COLO668 (cell line): ENCODE results near the gene ATP8A1.
"Not testable (repeated sequence)": the region's sequence is repeated elsewhere in the genome, so short reads cannot be mapped to it uniquely, and the experiment has no call there.

Experiments used
- DNase-seq: peaks from one replicate; lab custom pipeline; 2025; ENCODE audit not compliant: unreplicated experiment; lab: John Stamatoyannopoulos, UW

The ATP8A1 gene

DNA sequence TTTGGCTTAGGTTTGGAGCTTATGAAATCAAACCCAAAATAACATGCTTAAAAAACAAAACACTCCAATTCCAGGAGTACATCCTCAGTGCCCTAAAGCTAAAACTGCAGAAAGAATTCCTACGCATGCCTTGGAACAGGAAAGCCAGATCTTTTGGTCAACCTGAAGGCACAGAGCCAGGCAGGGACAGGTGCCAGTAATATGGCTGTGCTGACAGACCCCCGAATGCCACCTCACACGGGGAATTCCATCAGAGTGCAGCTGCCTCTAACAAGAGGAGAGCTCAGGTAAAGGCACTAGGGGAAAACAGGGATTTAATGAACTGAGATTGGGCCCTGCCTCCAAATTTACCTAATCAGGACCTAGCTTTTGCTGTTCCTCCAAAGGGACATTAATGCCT is 182.5 kb downstream of the ATP8A1 start:
- DNase-seq, result no peak

DNA sequence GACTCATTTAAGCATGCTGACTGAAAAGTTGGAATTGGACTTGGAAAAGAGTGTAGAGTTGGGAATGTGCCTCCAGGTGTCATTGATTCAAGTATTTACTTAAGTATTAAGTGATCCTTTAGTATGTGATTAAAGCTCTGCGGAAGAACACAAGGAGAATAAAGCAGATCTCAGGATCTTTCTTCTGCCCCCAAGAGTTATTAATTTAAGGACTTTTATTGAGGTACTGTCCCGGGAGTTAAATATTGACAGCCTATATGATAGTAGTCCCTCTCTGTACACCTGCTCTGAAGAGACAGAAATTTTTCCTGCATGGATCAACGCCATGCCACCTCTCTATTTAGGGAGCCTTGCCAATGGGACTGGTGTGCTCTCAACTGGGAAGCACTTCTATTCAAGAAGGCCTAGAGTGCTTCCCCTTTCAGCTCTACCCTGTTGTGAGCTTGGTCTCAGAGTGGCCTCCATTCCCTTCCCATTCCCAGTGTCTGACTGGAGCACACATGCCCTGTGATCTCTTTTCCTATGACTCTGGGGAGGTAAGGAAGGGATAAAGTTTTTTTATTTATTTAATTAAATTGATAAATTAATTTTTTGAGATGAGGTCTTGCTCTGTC is 183.7 kb downstream of the ATP8A1 start:
- no peak for DNase-seq

DNA sequence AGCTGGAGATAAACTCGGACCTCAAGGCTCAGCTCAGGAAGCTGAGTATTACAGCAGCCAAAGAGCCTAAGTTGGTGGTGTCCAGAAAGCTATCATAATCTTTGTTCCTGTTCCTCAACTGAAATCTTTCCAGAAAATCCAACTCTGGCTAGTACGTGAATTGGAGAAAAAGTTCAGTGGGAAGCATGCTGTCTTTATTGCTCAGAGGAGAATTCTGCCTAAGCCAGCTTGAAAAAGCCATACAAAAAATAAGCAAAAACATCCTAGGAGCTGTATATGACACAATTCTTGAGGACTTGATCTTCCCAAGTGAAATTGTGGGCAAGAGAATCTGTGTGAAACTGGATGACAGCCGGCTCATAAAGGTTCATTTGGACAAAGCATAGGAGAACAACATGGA is 185.0 kb downstream of the ATP8A1 start:
- no peak for DNase-seq

DNA sequence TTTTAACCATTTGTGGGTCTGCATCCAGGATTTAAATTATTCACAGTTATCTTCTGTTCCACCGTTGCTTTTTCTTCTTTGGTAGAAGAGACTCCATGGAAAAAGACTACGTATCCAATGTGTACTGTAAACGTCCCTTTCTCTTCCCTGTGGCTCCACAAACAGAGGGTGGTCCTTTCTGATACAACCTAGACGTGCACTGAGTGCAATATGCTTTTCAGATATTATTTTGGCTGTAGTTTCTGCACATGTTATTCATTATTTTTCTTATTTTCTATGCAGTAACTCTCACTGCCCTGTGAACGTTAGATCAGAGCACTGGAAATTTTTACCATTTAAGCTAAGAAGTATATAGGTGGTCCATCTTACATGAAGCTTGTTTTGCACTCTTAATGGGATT is 186.9 kb downstream of the ATP8A1 start:
- no peak for DNase-seq

DNA sequence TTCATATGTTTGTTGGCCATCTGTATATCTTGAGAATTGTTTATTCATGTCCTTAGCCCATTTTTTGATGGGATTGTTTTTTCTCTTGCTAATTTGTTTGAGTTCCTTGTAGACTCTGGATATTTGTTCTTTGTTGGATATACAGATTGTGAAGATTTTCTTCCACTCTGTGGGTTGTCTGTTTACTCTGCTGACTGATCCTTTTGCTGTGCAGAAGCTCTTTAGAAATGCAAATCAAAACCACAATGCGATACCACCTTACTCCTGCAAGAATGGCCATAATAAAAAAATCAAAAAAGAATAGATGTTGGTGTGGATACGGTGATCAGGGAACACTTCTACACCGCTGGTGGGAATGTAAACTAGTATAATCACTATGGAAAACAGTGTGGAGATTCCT is 189.1 kb downstream of the ATP8A1 start:
- not testable (repeated sequence) for DNase-seq

DNA sequence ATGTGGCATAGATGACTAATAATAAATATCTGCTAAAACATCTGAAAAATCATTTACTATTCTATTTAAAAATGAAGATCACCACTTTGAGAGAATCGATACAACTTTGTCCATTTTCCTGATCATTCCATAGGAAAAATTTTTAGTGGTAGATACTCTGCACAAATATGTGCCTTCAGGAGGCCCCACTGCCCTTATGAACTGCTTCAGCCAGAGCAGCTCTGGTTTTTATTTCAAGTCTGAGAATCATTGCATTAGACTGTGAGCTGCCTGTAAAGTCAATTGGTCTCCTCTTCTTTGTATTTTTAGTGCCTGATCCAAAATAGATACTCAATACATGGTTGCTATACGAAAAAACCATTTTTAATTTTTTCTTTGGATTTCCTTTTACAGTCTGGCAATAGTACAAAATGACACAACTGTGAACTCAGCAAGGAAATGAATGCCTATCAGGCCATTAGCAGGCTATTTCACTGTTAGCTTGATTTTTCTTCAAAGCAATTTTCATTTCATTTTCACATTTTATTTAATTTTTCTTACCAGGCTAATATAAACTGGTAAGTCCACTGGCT is 190.5 kb downstream of the ATP8A1 start:
- DNase-seq, result no peak

DNA sequence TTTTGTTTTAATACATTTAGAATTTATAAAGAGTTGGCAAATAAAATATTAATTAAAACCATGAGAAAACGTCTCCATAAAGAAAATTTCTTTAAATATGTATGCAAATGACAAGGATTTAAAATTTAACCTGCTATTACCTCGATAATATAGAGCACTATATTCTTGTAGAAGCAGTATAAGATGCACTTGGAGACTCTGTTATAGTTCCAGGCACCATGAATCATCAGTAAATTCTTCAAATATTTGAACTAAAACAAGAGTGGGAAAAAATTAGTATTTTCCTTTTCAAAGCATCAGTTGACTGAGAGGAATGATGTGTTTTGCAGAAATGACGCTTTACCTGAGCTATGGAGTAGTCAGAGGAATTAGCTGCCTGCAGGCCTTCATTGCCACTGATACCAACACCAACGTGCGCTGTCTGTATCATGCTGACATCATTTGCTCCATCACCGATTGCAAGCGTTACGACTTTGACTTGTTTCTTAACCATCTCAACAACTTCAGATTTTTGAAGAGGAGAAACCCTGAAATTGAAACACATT is 192.3 kb downstream of the ATP8A1 start:
- no peak for DNase-seq

DNA sequence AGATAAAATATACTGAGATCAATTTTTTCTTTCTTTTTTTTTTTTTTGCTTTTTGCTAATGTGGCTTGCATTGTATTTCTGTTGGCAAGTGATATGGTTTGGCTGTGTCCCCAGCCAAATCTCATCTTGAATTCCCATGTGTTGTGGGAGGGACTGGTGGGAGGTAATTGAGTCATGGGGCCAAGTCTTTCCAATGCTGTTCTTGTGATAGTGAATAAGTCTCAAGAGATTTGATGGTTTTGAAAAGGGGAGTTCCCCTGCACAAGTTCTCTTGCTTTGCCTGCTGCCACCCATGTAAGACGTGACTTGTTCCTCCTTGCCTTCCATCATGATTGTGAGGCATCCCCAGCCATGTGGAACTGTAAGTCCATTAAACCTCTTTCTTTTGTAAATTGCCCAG is 195.7 kb downstream of the ATP8A1 start:
- not testable (repeated sequence) for DNase-seq

DNA sequence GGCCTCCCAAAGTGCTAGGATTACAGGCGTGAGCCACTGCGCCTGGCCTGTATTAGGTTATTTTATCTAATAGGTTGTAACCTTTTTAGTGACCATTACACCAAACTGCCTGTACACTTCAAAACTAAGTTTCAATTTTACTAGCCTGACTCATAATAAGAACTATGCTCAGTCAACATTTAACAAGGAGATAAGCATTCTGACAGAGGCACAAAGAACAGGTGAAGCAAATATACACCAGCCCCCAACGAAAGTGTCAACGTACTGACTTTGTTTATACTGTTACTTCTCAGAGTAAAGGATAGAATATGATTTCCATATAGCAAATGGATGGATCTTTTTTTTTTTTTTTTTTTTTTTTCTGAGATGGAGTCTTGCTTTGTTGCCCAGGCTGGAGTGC is 196.9 kb downstream of the ATP8A1 start:
- no peak for DNase-seq

DNA sequence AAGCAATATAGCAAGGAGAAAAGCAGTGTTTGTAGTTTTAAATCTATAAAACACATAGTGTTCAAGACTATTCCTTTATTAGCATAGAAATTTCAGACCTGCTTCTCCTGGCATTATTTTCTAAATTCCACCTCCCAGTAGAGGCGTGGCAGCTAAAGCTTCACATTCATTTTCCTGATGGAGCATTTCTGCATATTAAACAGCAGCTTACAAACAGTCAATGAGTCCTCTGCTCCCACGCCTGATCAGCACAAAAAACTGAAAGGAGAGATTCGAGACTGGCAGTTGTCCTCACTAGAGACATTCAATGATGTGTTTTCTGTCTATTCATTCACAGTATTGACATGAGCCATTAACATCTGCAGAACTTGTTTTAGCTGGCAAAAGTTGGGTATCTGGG is 198.2 kb downstream of the ATP8A1 start:
- no peak for DNase-seq

DNA sequence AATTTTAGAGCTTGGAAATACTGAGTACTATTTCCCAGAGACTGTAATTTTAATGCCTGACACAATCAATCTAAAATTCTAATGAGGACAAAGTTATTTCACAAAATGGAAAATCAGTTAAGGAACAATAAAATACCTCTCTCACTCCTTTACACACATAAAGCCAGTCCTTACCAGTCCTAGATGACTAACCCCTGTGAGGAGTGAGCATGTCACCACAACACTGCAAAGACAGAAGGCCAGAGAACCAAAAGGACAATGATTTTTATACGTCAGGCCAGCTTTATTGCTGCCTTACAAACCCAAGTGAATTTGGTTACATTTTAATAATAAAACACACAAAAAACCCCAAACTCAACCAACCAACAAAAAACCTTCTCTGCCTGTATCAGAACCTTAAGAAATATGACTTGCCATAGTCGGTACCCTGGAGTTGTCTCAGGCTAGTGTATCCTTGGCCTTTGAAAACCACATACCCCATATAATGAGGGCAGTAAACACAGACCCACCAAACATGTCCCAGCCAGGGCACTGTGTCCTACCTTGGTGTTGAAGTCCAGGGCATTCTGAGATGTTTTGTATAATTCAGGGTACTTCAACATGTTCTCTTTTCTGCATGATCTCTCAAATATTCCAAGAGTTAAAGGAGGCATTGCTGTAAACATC is 202.0 kb downstream of the ATP8A1 start:
- DNase-seq, result no peak

DNA sequence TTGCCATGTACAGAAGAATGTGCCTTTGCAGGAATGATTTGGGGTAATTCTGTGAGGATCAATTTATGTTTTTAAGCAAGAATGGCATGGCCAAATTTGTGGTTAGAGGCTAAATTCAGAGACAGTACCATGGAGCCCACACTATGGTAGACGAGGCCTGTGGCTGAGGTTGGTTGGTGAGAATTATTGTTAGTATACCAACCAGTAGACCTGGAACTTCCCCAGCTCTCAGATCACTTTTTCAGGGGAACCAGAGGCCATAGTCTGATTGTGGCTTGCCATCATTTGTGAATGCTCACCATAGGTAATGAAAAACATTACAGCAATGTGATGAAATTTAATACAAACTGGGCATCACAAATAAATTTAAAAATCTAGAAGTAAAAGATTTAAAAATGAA is 203.3 kb downstream of the ATP8A1 start:
- no peak for DNase-seq

DNA sequence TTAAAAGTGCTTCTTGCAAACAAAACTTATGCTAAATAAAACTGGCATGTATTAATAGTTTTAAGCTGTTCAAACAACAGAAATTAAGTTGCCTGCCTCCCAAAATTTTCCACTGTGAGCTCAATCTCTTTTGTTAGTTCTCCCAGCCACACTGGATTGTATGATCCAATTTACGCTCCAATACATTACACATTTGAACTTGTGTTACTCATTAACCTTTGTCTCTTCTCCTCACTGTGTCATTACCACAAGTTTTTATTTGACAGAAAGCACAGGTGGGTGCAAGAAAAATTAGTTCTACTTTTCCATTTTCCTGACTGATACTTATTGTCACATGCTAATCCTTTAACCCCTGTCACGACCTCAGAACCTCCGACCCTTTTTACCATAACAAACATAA is 204.1 kb downstream of the ATP8A1 start:
- no peak for DNase-seq

DNA sequence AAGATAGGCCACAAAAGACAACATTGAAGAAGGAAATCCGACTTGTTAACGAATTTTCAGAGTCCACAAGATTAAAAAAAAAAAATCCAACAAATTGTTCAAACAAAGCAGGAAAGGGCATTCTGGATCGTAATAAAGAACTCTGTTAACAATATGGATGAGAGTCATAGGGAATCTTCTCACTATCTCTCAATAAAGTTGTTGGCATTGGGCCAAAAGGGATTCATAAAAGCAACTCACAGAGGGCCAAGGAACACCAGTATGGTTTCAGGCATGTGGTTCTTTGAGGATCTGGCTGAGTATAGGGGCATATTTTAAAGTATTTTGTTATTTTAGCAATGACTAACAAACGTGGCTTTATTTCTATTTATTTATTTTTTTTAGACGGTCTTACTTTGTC is 210.1 kb downstream of the ATP8A1 start:
- no peak for DNase-seq

DNA sequence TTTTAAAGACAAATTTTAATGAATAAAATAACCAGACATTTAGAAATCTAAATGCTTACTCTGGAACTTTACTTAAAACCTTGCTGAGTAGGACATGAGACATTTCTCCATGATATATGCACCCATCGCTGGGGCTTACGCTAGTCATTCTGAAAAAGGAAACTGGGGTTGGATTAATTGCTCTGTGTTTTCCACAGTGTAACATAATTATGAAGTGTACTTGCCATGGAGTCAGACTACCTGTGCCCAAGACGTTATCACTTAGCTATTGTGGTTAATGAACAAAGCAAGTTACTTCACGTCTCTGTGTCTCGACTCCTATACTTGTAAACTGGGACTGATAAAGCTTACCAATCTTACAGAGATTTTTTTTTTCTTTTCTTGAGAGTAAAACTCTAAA is 211.9 kb downstream of the ATP8A1 start:
- DNase-seq, result no peak

DNA sequence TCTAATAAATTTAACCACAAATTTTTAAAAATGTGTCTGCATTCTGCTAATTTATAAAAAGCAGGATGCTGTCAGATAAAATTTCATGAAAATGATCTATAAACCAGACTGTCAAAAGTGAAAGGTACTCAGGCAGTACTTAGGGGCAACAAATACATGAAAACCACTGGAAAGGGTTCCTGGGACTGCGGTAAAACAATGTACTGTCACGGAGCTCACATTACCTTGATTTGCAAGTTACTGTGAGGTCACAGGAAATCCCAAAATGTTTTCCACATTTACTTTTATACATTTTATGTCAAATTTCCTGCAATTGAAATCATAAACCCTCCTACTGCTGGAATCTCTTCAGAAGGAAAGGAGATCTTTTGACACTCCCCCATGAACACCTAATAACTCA is 214.3 kb downstream of the ATP8A1 start:
- no peak for DNase-seq

DNA sequence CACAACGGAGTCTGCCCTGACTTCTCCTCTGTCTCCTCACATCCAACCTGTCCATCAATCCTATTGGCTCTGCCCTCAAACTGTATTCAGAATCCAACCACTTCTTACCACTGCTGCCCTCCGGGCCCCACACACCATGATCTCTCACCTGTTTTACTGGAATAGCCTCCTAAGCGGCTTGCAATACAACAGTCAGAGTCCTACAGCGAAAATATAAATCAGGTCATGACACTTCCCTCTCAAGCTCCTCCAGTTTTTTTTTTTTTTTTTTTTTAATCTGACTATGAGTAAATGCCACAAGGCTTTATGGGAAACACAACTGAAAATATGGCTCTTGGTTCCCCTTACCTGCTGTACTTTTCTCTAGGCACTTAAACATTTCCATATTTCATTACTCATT is 216.8 kb downstream of the ATP8A1 start:
- no peak for DNase-seq

DNA sequence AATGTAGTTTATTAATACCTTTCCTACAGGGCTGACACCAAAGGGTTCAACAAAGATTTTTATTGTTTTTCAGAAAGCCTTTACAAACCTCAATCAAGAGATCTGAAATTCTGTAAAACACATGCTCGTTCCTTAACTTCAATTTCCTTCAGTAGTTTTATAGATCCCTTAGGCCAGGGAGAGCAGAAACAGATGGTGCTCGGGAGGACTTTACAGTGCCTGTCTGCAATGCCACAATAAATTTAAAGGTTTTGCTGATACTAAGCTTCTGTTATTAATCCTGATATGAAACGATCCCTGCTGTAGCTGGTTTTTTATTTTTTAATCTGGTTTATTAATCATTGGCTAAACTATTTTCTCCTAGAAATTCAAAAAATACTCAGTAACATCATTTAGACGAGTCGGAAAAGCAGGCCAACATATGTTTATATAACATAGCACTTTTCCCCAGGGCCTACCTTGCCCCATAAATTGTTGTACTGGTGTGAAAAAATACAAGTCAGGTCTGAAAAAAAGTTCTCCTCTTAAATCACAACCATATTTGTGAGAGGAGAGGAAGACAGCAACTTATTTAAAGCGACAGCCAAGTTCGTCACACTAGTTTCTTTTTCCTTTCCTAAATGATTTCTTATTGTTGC is 219.9 kb downstream of the ATP8A1 start:
- no peak for DNase-seq

DNA sequence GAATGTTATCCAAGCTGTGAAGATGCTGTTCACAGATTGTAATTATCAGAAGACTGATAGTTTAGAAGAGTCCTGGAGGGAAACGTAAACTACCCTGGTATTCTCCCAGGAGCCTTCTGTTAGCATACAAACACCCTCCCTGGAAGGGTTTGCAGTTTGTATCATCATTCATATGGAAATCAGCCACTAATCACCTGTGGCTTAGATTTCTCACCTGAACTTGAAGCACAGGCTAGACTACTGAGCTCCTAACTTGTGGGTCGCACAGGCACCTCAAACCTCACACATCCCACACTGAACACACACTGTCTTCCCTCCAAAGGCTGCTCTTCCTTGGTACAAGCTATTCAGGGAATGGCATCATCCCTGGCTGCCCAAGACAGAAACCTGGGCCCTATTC is 228.9 kb downstream of the ATP8A1 start:
- no peak for DNase-seq

DNA sequence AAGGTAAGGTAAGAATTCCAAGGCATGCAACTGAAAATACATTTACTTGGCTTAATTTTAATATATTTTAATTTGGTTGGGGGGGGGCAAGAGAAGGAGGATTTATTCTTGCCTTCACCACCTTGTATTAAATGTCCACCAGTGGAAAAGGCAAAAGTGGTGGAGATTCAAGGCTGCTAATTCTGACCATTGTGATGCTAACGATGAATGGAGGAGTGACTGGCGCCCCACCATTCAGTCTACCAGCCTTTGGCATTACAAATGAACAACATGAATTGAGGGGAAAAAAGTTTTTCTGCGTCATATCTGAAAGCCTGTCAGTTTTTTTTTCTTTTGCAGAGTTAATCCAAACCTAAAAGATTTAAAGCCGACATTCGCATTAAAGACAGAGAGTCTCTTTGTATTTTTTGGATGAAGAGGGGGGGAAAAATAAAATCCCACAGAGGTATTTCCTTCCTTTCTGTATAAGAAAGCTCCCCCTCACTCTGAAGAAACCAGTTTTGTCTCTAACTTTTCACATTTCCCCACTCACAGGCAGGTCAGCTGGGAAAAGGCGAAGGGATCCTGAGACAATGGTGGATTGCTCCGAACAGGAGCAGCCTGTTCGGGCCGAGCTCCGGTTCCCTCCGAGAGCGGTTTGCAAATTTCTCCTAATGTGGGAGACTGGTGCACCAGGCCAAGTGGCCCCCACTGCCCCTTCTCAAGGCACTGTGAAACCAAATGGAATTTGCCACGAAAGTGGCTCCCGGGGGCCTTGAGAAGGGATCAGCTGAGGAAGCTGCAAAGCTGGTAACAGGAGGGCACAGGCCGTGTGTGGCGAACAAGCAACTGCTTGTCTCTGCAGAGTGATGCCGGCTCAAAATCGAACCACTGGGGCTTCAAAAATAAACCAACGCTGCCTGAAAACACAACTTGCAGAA is 231.5 kb downstream of the ATP8A1 start:
- no peak for DNase-seq

DNA sequence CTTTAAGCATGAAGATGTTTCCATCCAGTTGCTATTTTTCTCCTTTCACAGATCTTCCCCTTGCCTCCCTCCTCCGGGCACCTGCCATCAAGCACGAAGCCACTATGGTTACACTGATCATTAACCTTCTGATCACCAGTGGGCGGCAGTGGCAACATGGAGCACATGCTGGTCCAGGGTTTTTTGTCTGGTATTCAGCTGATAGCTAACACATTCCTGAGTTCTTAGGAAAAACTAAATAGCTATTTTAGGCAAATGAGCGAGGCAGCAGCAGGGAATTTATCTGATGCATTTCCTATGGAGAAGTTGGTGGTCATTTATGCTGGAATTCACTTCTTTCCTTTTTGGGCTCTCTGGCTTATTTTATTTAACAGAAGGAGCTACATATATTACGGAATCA is 236.8 kb downstream of the ATP8A1 start:
- no peak for DNase-seq
